Mucosa of rectum (tissue), 2 donors: Measurements from ENCODE around the gene UBAP1.
"Not testable (repeated sequence)": the region's sequence is repeated elsewhere in the genome, so short reads cannot be mapped to it uniquely, and the experiment has no call there.

ENCODE experiments used
- H3K27ac ChIP-seq, 2 donors: one replicate each; pipeline ENCODE4 v1.7.0; 2013; ENCODE audit warnings: inconsistent platforms in 2 of 2, low read depth in 2 of 2, low read length in 2 of 2
- H3K27me3 ChIP-seq, 2 donors: one replicate each; pipeline ENCODE4 v1.7.0; 2013; ENCODE audit warnings: low read length in 2 of 2; ENCODE audit not compliant: control insufficient read depth in 2 of 2, insufficient read depth in 2 of 2
- H3K36me3 ChIP-seq, 2 donors: one replicate each; pipeline ENCODE4 v1.7.0; 2013; ENCODE audit warnings: low read length in 2 of 2; ENCODE audit not compliant: control insufficient read depth in 2 of 2, insufficient read depth in 2 of 2
- H3K4me1 ChIP-seq, 2 donors: one replicate each; pipeline ENCODE4 v1.7.0; 2013; ENCODE audit warnings: low read length in 2 of 2, mild to moderate bottlenecking in 1 of 2; ENCODE audit not compliant: control insufficient read depth in 2 of 2, insufficient read depth in 2 of 2
- H3K4me3 ChIP-seq, 2 donors: one replicate each; pipeline ENCODE4 v1.7.0; 2013; ENCODE audit warnings: low read length in 2 of 2
- H3K9ac ChIP-seq, 2 donors: one replicate each; pipeline ENCODE4 v1.7.0; 2013; ENCODE audit warnings: low read length in 2 of 2, low read depth in 1 of 2, mild to moderate bottlenecking in 1 of 2
- H3K9me3 ChIP-seq, 2 donors: one replicate each; pipeline ENCODE4 v1.7.0; 2013; ENCODE audit warnings: low read length in 2 of 2; ENCODE audit not compliant: control insufficient read depth in 2 of 2
- donor health status: healthy.
- donor health status: Normal muscosa, but diverticular disease.

UBAP1 gene

DNA sequence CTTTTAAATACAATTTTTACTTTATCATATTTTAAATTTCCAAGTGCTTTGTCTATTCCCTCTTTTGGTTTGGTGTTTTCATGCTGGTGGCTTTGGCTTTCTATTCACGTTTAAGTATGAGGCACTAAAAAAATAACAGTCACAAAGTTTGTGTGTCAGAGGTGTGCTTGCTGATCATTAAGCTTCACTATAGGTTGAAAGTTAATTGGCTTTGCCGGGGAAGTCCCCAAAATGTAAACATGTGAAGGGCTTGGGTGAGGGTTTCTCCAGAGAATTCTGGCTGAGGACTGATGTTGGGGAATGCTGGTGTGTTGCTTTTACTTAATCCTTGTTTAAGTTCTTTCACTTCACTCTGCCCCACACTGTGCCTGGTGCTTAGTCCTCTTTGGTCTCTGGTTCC is 66.4 kb downstream of the UBAP1 start:
- peaks cover 19 to 38% of the 10 kb centered on the region in 2 donors for H3K36me3 ChIP-seq
- not testable (repeated sequence) for H3K9me3 ChIP-seq, H3K9ac ChIP-seq, H3K27ac ChIP-seq, H3K4me3 ChIP-seq, H3K4me1 ChIP-seq, H3K27me3 ChIP-seq

DNA sequence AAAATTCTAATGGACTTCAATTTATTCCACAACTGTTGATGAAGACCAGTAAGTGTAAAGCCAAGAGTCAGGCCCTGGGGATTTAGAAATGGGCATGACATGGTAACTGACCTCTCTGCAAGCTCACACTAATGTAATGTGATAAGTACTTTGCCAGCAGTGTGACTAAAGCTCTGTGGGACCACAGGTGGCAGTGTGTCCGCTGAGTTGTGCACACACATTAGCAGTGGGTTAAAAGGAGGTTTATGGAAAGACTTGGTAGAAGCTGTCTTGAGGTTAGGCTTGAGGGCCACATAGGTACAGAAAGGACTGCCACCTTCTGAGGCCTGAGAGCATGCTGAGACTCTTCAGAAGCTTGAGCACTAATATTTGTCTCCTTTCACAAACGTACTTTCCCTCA is 67.6 kb downstream of the UBAP1 start:
- Histone ChIP-seq H3K27me3 (no peaks in the 10 kb centered on the region), H3K4me3 (no peak overlapping the region), H3K4me1 (no peaks in the 10 kb centered on the region), H3K9ac (no peak overlapping the region), H3K36me3 (peaks cover 26 to 45% of the 10 kb centered on the region in 2 donors), H3K27ac (no peak overlapping the region), H3K9me3 (no peaks in the 10 kb centered on the region)

- not testable (repeated sequence) for H3K9me3 ChIP-seq, H3K4me1 ChIP-seq, H3K4me3 ChIP-seq, H3K27me3 ChIP-seq, H3K27ac ChIP-seq, H3K9ac ChIP-seq
- H3K36me3 ChIP-seq = peaks cover 22 to 44% of the 10 kb centered on the region in 2 donors
Observed at GRCh38 chr9:34247782-34248181, 68.9 kb downstream of the UBAP1 start.

DNA sequence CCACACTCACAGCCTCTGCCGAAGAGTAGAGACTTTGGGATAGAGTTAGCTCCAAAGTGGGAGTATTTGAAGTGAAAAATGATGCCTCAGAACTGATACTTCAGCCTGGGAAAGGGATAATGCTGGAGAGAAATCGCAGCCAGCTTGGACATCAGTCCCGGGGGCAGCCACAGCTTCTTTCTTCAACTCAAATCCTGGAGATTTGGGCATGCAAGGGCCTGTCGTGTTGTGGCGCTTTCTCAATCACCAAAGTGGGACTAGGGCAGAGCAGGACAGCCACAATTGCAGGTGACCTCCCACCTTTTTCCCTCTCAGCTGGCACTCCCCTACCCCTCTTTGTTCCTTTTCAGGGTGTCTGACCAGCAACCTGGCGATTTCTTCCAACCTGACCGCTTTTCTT is 70.4 kb downstream of the UBAP1 start:
- Histone ChIP-seq H3K27ac (no peak overlapping the region), H3K36me3 (peaks cover 25 to 40% of the 10 kb centered on the region in 2 donors), H3K9me3 (no peaks in the 10 kb centered on the region), H3K27me3 (no peaks in the 10 kb centered on the region), H3K4me3 (no peak overlapping the region), H3K4me1 (no peaks in the 10 kb centered on the region), H3K9ac (no peak overlapping the region)

GRCh38 chr9:34250721-34251120 is 71.9 kb downstream of the UBAP1 start:
- no peak overlapping the region for H3K9ac ChIP-seq
- H3K4me1 ChIP-seq = no peaks in the 10 kb centered on the region
- no peaks in the 10 kb centered on the region for H3K27me3 ChIP-seq
- H3K4me3 ChIP-seq = no peak overlapping the region
- no peaks in the 10 kb centered on the region for H3K9me3 ChIP-seq
- H3K27ac ChIP-seq = no peak overlapping the region
- H3K36me3 ChIP-seq = peaks cover 30 to 45% of the 10 kb centered on the region in 2 donors

GRCh38 chr9:34252016-34252415 is 73.2 kb downstream of the UBAP1 start:
- Histone ChIP-seq H3K36me3 (peaks cover 30 to 45% of the 10 kb centered on the region in 2 donors), H3K4me3 (no peak overlapping the region), H3K4me1 (no peaks in the 10 kb centered on the region), H3K27me3 (no peaks in the 10 kb centered on the region), H3K27ac (no peak overlapping the region), H3K9me3 (no peaks in the 10 kb centered on the region), H3K9ac (no peak overlapping the region)

- Histone ChIP-seq H3K4me1 (no peaks in the 10 kb centered on the region), H3K4me3 (no peak overlapping the region), H3K36me3 (peaks cover 32 to 49% of the 10 kb centered on the region in 2 donors), H3K9me3 (no peaks in the 10 kb centered on the region), H3K9ac (no peak overlapping the region), H3K27ac (no peak overlapping the region), H3K27me3 (no peaks in the 10 kb centered on the region)
Observed at GRCh38 chr9:34252670-34253459, 74.0 kb downstream of the UBAP1 start.

DNA sequence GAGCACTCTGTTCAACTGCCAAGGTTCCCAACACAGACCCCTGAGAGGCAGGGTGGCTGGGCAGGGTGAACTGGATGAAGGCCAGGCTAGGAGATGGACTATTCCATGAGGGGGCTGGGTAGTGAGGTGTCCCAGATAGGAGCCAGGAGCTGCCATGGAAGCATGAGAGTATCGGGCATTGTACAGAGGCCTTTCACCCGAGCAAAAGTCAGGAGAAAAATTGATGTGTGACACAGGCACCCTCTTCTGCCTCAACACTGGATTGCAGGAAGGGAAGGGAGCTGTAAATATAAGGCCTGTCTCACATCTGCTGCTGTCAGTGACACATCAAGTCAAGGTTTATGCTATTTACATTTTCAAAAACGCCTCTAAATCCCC is 74.6 kb downstream of the UBAP1 start:
- Histone ChIP-seq H3K4me1 (no peaks in the 10 kb centered on the region), H3K4me3 (no peak overlapping the region), H3K9ac (no peak overlapping the region), H3K36me3 (peaks cover 32 to 46% of the 10 kb centered on the region in 2 donors), H3K27me3 (no peaks in the 10 kb centered on the region), H3K9me3 (no peaks in the 10 kb centered on the region), H3K27ac (no peak overlapping the region)

DNA sequence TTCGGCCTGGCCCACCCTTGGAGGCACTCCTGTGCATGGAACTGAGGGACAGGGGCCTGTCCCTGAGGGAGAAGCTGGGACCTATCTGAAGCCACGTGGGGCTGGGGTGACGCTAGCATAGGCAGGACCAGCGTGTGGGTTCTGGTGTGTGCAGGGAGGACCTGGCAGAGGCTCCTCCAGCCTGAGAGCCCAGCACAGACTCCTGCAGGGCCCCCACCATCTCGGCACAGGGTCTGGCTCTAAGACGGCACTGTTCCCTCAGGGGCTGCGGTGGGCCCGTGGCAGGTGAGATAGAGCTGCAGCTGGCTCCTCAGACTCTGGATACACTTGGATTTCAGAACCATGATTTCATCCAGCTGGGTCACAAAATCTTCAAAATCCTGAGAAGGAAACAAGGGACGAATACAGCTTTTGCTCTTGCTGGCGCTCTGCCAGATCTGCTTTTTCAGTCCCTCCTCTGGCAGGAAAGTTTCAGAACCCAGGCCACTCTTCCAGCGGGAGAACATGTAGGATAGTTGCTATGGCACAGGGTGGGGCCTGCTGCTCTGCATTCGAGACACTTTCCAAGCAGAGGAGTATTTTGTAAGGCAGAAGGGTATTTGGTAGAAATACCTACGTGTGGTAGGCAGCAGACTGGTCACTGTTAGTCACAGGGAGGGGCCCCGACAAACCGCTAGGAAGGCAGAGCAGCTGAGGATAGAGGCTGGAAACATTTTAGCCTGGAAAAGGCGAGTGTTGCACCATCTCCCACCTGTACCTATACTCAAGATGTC is 75.5 kb downstream of the UBAP1 start:
- Histone ChIP-seq H3K4me1 (no peaks in the 10 kb centered on the region), H3K27me3 (no peaks in the 10 kb centered on the region), H3K36me3 (peaks cover 31 to 42% of the 10 kb centered on the region in 2 donors), H3K27ac (no peak overlapping the region), H3K9ac (no peak overlapping the region), H3K9me3 (no peaks in the 10 kb centered on the region), H3K4me3 (no peak overlapping the region)

GRCh38 chr9:34254966-34255825 is 76.4 kb downstream of the UBAP1 start:
- H3K36me3 ChIP-seq = peaks cover 23 to 35% of the 10 kb centered on the region in 2 donors
- H3K27ac ChIP-seq = no peak overlapping the region
- H3K4me3 ChIP-seq = no peak overlapping the region
- H3K9me3 ChIP-seq = no peaks in the 10 kb centered on the region
- no peaks in the 10 kb centered on the region for H3K27me3 ChIP-seq
- no peaks in the 10 kb centered on the region for H3K4me1 ChIP-seq
- H3K9ac ChIP-seq = no peak overlapping the region
